Esophagus squamous epithelium (tissue), 5 donors: ENCODE data around the gene THOC7. TPM values are rescaled to one million over a fixed set of nuclear protein-coding genes. Genes with fewer than 3 reads are reported as not detected.

Experiments
- DNase-seq: peaks from one replicate; lab custom pipeline; 2025; lab: John Stamatoyannopoulos, UW
- H3K27ac ChIP-seq, 4 donors: fragments of 200-600 bp; sonication (generic); one replicate each; pipeline ENCODE4 v1.5.1; 2016 to 2019; ENCODE audit warnings: mild to moderate bottlenecking in 1 of 4
- H3K27me3 ChIP-seq, 4 donors: fragments of 200-600 bp; sonication (generic); 1 replicate in 3 of 4; 2 replicates in 1 of 4; pipeline versions ENCODE4 v1.5.1 to v1.6.0; 2017 to 2021; ENCODE audit warnings: antibody characterized with exemption in 1 of 4
- H3K36me3 ChIP-seq, 3 donors: fragments of 200-600 bp; sonication (generic); one replicate each; pipeline ENCODE4 v1.5.1; 2016 to 2019
- H3K4me1 ChIP-seq, 3 donors: fragments of 200-600 bp; sonication (generic); one replicate each; pipeline ENCODE4 v1.5.1; 2017 to 2019
- H3K4me3 ChIP-seq, 4 donors: fragments of 200-600 bp; sonication (generic); 1 replicate in 3 of 4; 2 replicates in 1 of 4; pipeline ENCODE4 v1.5.1; 2016 to 2019; ENCODE audit warnings: mild to moderate bottlenecking in 2 of 4, moderate library complexity in 1 of 4
- H3K9me3 ChIP-seq, 3 donors: fragments of 200-600 bp; sonication (generic); one replicate each; pipeline ENCODE4 v1.5.1; 2016 to 2019
- POLR2A ChIP-seq, 4 donors: fragments of 450-650 bp; IDR thresholded peaks; one replicate each; pipeline ENCODE4 v1.6.1; 2017; ENCODE audit warnings: antibody characterized with exemption in 4 of 4, mild to moderate bottlenecking in 4 of 4, moderate library complexity in 3 of 4
- WGBS, 2 donors: methylation state at CpG; one replicate each; pipeline ENCODE4 v1.1.5; 2018; 5-methylcytosine and 5-hydroxymethylcytosine counted together
- intact Hi-C: fragments of 100-400 bp; cut with DNase I; formaldehyde crosslinking; loops from one replicate; pipeline ENCODE4 v1.15.0; 2022
- total RNA-seq, 4 donors: library from RNA; depleted of rRNA; stranded (reverse); fragments of >200 nt; gene quantifications; one replicate each; pipeline ENCODE4 v1.1.0, GENCODE V29; 2016
- TF ChIP-seq, protein P1 (sequence below), 6 experiments: fragments of 450-650 bp in 4 of 6; fragments of 200-600 bp in 2 of 6; sonication (generic) in 2 of 6; IDR thresholded peaks; one replicate each; pipeline ENCODE4 v1.5.1; 2016 to 2019; ENCODE audit warnings: antibody characterized with exemption in 6 of 6, mild to moderate bottlenecking in 4 of 6, moderate library complexity in 4 of 6
- donor health status: DM: yes; HTN: yes; CAD: no.

The THOC7 gene
- total RNA-seq, 4 donors from 2014 or later = 50.9 to 86.9 (median 75.9) TPM

DNA sequence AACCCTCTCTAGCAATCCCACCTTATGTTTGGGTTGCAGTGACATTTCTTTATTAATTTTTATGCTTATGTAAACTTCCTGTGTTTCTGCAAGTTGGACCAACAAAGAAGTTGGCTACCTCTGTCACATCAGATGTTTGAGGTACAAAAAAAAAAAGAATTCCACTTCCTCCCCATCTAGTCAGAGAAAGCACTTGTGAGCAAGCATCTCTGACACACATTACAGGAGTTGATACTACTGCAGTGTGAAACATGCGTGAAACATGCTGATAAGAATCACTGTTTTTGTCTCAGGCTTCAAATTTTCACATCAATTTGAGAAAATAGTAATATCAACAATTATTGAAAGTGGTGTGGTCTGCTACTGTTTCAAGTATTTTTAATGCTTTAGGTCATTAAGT is 47.3 kb upstream of the THOC7 start:
- no peaks in the 10 kb centered on the region for H3K9me3 ChIP-seq
- H3K27ac ChIP-seq = peak overlapping the region; percentile 91 to 100 (median 100)
- TF ChIP-seq, protein P1, sequence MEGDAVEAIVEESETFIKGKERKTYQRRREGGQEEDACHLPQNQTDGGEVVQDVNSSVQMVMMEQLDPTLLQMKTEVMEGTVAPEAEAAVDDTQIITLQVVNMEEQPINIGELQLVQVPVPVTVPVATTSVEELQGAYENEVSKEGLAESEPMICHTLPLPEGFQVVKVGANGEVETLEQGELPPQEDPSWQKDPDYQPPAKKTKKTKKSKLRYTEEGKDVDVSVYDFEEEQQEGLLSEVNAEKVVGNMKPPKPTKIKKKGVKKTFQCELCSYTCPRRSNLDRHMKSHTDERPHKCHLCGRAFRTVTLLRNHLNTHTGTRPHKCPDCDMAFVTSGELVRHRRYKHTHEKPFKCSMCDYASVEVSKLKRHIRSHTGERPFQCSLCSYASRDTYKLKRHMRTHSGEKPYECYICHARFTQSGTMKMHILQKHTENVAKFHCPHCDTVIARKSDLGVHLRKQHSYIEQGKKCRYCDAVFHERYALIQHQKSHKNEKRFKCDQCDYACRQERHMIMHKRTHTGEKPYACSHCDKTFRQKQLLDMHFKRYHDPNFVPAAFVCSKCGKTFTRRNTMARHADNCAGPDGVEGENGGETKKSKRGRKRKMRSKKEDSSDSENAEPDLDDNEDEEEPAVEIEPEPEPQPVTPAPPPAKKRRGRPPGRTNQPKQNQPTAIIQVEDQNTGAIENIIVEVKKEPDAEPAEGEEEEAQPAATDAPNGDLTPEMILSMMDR (IDR thresholded peaks at IDR 0.05) = no peak
- no peak for TF ChIP-seq POLR2A (IDR thresholded peaks at IDR 0.05)
- WGBS, 2 donors = 27 to 33% methylated on average over 1 of the region's 1 CpG
- peaks cover 13 to 42% (median 21%) of the 10 kb centered on the region in 3 donors for H3K4me1 ChIP-seq
- intact Hi-C loops = loop anchor here (10.0 kb wide), 1 partner anchor 84 kb away; no protein-coding TSS in a partner anchor
- no peak for DNase-seq
- no peaks in the 10 kb centered on the region for H3K27me3 ChIP-seq
- peaks cover 0 to 11% (median 0%) of the 10 kb centered on the region in 3 donors for H3K36me3 ChIP-seq
- peak overlapping the region in 2 of 4 donors; percentile 96 to 97 for H3K4me3 ChIP-seq

DNA sequence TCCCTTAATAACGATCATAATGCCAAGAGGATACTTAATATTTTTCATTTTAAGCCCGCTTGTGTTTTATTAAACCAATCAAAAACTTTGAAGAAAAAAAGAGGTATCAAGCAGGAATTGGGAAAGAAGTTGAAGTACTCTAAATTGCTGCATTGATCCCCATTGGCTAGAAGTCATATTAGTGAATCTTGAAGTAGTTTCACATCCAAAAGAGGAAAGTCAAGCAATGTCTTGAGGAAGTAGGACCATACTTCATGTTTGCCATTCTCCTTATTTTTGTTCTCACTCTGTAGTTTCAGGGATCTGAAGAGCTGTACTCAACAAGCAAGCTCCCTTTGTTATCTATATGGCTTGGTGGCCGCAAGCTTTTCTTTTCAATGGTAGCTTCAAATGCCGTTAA is 46.4 kb upstream of the THOC7 start:
- H3K27ac ChIP-seq = no peak overlapping the region
- no peak for TF ChIP-seq POLR2A (IDR thresholded peaks at IDR 0.05)
- TF ChIP-seq, protein P1 (IDR thresholded peaks at IDR 0.05) = no peak
- peaks cover 0 to 9% (median 0%) of the 10 kb centered on the region in 3 donors for H3K36me3 ChIP-seq
- DNase-seq = no peak
- H3K4me3 ChIP-seq = no peak overlapping the region
- no peaks in the 10 kb centered on the region for H3K27me3 ChIP-seq
- H3K9me3 ChIP-seq = no peaks in the 10 kb centered on the region
- 93 to 94% methylated on average over 4 of the region's 4 CpGs for WGBS, 2 donors
- H3K4me1 ChIP-seq = peaks cover 13 to 35% (median 21%) of the 10 kb centered on the region in 3 donors
- intact Hi-C loops = loop anchor here (10.0 kb wide), 1 partner anchor 85 kb away; no protein-coding TSS in a partner anchor

DNA sequence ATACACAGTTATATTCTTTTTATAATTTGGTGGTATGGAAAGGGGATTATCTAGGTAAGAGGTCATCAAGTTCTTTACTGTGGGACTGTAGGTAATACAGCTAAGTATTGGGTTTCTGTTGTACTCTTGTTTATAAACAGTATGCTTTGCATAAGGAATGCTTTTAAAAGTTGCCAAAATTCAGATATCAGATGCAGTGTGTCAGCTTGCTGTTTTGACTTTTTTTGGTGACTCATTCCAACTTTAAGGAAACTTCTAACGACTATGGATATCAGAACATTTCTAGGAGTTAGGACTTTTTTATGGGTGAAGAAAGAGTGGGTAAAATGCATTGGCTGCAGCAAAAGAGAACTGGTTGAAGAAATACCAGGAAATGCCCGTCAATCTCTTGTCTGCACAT is 45.8 kb upstream of the THOC7 start:
- intact Hi-C loops = no loop called here
- H3K27me3 ChIP-seq = no peaks in the 10 kb centered on the region

DNA sequence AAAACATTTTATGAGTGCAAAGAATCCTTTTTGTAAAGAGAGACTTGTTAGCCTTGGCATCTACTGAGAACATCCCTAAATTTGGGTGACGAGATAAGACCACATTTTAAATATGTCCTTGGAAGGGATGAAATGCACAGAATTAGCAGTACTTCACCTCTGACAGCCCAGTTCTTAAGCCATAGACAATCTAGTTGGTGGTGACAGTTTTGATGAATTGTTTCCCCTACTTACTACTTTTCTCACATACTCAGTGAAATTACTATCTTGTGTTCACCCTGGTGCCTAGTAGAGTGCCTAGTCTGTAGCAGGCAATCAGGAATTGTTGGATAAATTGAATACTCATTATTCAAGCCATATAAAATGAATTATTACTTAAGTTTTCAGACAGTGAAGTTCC is 45.2 kb upstream of the THOC7 start:
- intact Hi-C loops = no loop called here
- WGBS, 2 donors = 93 to 100% methylated on average over 1 of the region's 1 CpG
- H3K4me1 ChIP-seq = peaks cover 8 to 23% (median 9%) of the 10 kb centered on the region in 3 donors
- H3K4me3 ChIP-seq = no peak overlapping the region
- no peak for DNase-seq
- TF ChIP-seq POLR2A (IDR thresholded peaks at IDR 0.05) = no peak
- TF ChIP-seq, protein P1 (IDR thresholded peaks at IDR 0.05) = no peak
- no peak overlapping the region for H3K27ac ChIP-seq
- no peaks in the 10 kb centered on the region for H3K9me3 ChIP-seq
- peaks cover 0 to 10% (median 0%) of the 10 kb centered on the region in 3 donors for H3K36me3 ChIP-seq
- H3K27me3 ChIP-seq = no peaks in the 10 kb centered on the region

More for the DNA sequence above, 45.8 kb upstream of the THOC7 start:
- Histone ChIP-seq H3K27ac (no peak overlapping the region), H3K9me3 (no peaks in the 10 kb centered on the region), H3K36me3 (peaks cover 0 to 10% (median 0%) of the 10 kb centered on the region in 3 donors), H3K4me1 (peaks cover 13 to 29% (median 16%) of the 10 kb centered on the region in 3 donors), H3K4me3 (no peak overlapping the region)
- no peak for DNase-seq
- 66 to 69% methylated on average over 2 of the region's 2 CpGs for WGBS, 2 donors
- TF ChIP-seq, protein P1 (IDR thresholded peaks at IDR 0.05) = no peak
- no peak for TF ChIP-seq POLR2A (IDR thresholded peaks at IDR 0.05)

DNA sequence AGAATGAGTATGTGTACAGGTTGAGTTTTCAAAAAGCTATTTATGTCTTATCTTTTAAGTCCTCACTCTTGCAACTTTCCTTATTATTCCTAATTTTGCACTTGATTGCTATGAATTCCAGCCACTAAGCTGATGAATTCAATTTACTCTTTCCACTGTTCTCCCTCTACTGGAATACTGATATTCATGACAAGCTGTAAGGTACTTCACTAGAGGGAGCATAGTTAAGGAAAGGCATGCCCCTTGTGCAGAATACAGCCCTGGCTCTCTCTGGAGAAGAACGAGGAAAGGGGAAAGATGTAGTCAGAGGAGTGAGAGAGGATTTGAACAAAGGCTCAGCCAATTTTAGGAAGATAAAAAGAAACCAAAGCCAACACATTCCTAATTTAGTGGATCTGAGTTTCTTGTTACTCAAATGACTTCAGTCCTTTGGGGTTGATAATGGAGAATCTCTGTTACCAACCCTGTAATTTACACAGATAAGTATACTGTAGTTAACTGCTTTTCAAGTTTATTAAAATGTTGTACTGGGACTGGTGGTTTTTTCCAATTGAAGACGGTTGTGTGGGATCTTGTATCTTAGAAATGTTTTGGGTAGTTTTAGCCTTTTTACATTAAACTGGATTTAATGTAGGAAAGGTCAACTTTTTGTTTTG is 44.6 kb upstream of the THOC7 start:
- Histone ChIP-seq H3K4me3 (no peak overlapping the region), H3K9me3 (no peaks in the 10 kb centered on the region), H3K4me1 (peaks cover 2 to 17% (median 5%) of the 10 kb centered on the region in 3 donors), H3K27me3 (no peaks in the 10 kb centered on the region), H3K36me3 (peaks cover 0 to 10% (median 0%) of the 10 kb centered on the region in 3 donors), H3K27ac (no peak overlapping the region)
- no peak for TF ChIP-seq POLR2A (IDR thresholded peaks at IDR 0.05)
- TF ChIP-seq, protein P1 (IDR thresholded peaks at IDR 0.05) = no peak
- no peak for DNase-seq
- 59% methylated on average over 2 of the region's 2 CpGs for WGBS, 2 donors
- intact Hi-C loops = no loop called here
